Activated naive CD4-positive, alpha-beta T cell treated with anti-CD3 and anti-CD28 coated beads for 36 hours (primary cell): ENCODE data around the gene DOK6. TPM values are rescaled to one million over a fixed set of nuclear protein-coding genes. Genes with fewer than 3 reads are reported as not detected.

Source experiments
- CTCF ChIA-PET: fragments of 350-600 bp; sonication (Branson Sonifier 250); formaldehyde crosslinking; loops from one replicate; lab custom pipeline; 2021; ENCODE audit warnings: antibody characterized with exemption; lab: Charles Lee
- DNase-seq: peaks from one replicate; pipeline ENCODE4 v3.0.0-alpha.2; 2020
- H3K27ac Mint-ChIP-seq: one replicate; pipeline ENCODE4 v1.8.0; 2021; ENCODE audit warnings: mild to moderate bottlenecking, mixed read lengths
- H3K27me3 Mint-ChIP-seq: one replicate; pipeline ENCODE4 v1.8.0; 2021; ENCODE audit warnings: low read depth, mixed read lengths
- H3K36me3 Mint-ChIP-seq: one replicate; pipeline ENCODE4 v1.8.0; 2021; ENCODE audit warnings: low read depth, mixed read lengths
- H3K4me1 Mint-ChIP-seq: one replicate; pipeline ENCODE4 v1.8.0; 2021; ENCODE audit warnings: low read depth, mixed read lengths
- H3K4me3 Mint-ChIP-seq: one replicate; pipeline ENCODE4 v1.8.0; 2021; ENCODE audit warnings: mild to moderate bottlenecking, moderate library complexity, mixed read lengths
- H3K9me3 Mint-ChIP-seq: one replicate; pipeline ENCODE4 v1.8.0; 2021; ENCODE audit warnings: mixed read lengths
- intact Hi-C: fragments of 100-400 bp; cut with micrococcal nuclease; formaldehyde crosslinking; loops from one replicate; pipeline ENCODE4 v1.15.1; 2023
- total RNA-seq, 2 experiments: library from RNA; stranded (reverse); gene quantifications; one replicate each; pipeline ENCODE4 v1.2.3, GENCODE V29; 2021

Gene DOK6
- total RNA-seq, 2 experiments from 2014 or later, result not detected

DNA sequence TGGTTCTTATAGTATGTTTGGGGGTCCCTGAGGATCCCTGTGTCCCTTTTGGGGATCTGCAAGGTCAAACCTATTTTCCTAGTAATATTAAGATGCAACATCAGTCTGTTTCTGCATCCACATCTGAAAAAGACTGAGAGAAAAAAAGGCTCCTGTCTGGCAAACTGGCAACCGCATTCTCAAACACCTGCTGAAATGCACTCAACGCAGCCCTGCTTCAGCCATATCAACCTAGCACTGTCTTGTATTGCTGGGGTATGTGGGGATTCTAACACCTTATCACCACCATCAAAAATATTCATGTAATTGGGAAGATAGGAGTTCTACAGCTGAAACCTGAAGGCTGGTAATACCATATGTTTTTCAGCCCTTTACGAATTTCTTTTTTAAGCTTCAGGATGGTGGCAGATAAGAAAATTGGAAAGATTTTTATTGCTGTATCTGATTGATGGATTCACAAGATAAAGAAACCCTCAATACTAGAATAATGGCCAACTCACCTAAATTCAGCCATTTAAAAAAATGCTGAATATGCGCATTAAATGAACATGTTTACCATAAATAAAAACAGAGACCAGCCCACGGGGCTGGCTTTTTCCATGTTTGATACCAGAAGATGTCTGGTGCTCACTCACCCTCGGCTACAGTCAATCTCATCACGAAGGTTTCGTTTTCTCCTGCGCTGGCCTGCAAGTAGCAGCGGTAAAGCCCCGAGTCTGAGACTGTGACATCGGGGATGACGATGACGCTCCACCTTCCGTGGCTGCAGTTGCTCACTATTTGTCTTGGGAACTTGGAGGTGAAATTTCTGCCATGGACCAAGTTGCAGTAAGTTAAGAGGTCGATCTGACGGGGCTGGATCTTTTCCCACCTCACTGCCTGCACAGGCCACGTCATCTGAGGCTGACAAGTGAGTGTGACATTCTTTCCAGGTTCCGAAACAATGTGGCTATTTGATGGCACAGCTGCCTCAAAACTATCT lies 494.7 kb downstream of the DOK6 start:
- Mint-ChIP-seq H3K4me3 (no peak overlapping the region), H3K27ac (no peak overlapping the region), H3K4me1 (peaks cover 73% of the 10 kb centered on the region), H3K9me3 (peaks cover 11% of the 10 kb centered on the region), H3K36me3 (peaks cover 56% of the 10 kb centered on the region), H3K27me3 (no peaks in the 10 kb centered on the region)
- DNase-seq, result no peak
- CTCF ChIA-PET, result no interaction called here
- intact Hi-C loops, result loop anchor here (1.0 to 10.0 kb wide), 4 partner anchors 12 to 1181 kb away; partner anchors contain the start of genes RTTN and TMX3

DNA sequence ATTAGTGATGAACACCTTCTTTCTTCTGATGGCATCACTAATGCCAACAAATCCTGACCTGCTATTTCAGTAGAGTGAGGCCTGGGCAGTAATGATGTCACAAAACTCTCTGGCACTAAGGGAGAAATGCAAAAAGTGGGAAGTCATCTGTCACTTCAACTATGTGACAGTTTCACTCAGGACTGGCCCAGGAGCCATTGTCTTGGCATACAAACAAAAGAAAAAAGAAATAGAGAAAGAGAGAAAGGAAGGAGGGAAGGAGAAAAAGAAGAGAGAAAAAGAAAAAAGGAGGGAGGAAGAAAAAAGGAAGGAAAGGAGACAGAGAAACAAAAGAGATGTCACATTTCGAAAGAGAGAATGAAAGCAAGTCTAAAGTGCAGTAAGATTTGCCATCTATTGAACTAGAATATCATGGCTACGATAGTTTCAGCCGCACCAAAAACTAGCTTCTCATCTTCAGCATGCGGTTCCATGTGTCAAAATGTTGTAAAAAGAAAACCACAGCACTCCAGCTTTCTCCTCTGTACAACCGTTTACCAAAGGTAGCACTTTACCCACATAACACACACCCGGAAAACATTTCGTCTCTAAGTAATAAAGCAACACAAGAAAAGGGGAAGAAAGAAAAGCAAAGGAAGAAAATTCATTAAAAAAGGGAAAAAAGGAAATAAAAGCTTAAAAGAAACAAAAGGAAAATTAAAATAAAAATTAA lies 496.9 kb downstream of the DOK6 start:
- Mint-ChIP-seq H3K27me3 (no peaks in the 10 kb centered on the region), H3K4me3 (peak overlapping the region; percentile 75), H3K4me1 (peaks cover 63% of the 10 kb centered on the region), H3K36me3 (peaks cover 57% of the 10 kb centered on the region), H3K9me3 (peaks cover 7% of the 10 kb centered on the region), H3K27ac (peak overlapping the region; percentile 92)
- CTCF ChIA-PET, result interaction anchor here (0.8 to 2.6 kb wide), 5 partner anchors 13 to 59 kb away, joined by 3 to 19 read pairs (median 5); no protein-coding TSS in a partner anchor
- DNase-seq, result peak; percentile 72
- intact Hi-C loops, result loop anchor here (1.0 to 10.0 kb wide), 9 partner anchors 8 to 1183 kb away; partner anchors contain the start of genes RTTN and TMX3

- H3K27me3 Mint-ChIP-seq, result no peaks in the 10 kb centered on the region
- H3K27ac Mint-ChIP-seq, result peak overlapping the region; percentile 92
- peaks cover 61% of the 10 kb centered on the region for H3K4me1 Mint-ChIP-seq
- peak overlapping the region; percentile 75 for H3K4me3 Mint-ChIP-seq
- peak; percentile 47 for DNase-seq
- H3K9me3 Mint-ChIP-seq, result peaks cover 7% of the 10 kb centered on the region
- intact Hi-C loops, result loop anchor here (5.0 to 10.0 kb wide), 3 partner anchors 166 to 1184 kb away; partner anchors contain the start of genes RTTN and TMX3
- H3K36me3 Mint-ChIP-seq, result peaks cover 57% of the 10 kb centered on the region
- CTCF ChIA-PET, result interaction anchor here (1.4 to 2.6 kb wide), 4 partner anchors 13 to 46 kb away, joined by 3 to 19 read pairs (median 6); no protein-coding TSS in a partner anchor
Observed at GRCh38 chr18:69898241-69898861, 497.7 kb downstream of the DOK6 start.
